Mesenchymal stem cell (in vitro differentiated cells and primary cell): ENCODE results near the gene THEM4.
"Not testable (repeated sequence)": the region's sequence is repeated elsewhere in the genome, so short reads cannot be mapped to it uniquely, and the experiment has no call there.

Experiments used
- DNase-seq: peaks from one replicate; pipeline ENCODE4 v3.0.0-alpha.2; 2013
- H2AFZ ChIP-seq: one replicate; pipeline ENCODE4 v1.6.1; 2013; ENCODE audit warnings: low read depth, mild to moderate bottlenecking, control low read depth, inconsistent platforms, low read length, moderate library complexity
- H2AK5ac ChIP-seq: 2 replicates; pipeline ENCODE4 v1.6.1; 2013; ENCODE audit warnings: low read length, moderate library complexity, mild to moderate bottlenecking, inconsistent platforms; ENCODE audit not compliant: severe bottlenecking
- H2BK120ac ChIP-seq: one replicate; pipeline ENCODE4 v1.6.1; 2013; ENCODE audit warnings: low read depth, mild to moderate bottlenecking, inconsistent platforms, low read length, moderate library complexity
- H2BK12ac ChIP-seq, 2 experiments: one replicate each; pipeline ENCODE4 v1.6.1; 2013; ENCODE audit warnings: inconsistent platforms in 2 of 2, low read length in 2 of 2, mild to moderate bottlenecking in 2 of 2, moderate library complexity in 2 of 2, control low read depth in 1 of 2
- H2BK15ac ChIP-seq: one replicate; pipeline ENCODE4 v1.6.1; 2013; ENCODE audit warnings: mild to moderate bottlenecking, low read depth, inconsistent platforms; ENCODE audit not compliant: poor library complexity, severe bottlenecking
- H2BK5ac ChIP-seq: 2 replicates; pipeline ENCODE4 v1.6.1; 2013; ENCODE audit warnings: low read depth, mild to moderate bottlenecking, low read length, control low read depth, inconsistent platforms; ENCODE audit not compliant: poor library complexity, severe bottlenecking
- H3K14ac ChIP-seq, 2 experiments: one replicate each; pipeline ENCODE4 v1.6.1; 2013; ENCODE audit warnings: inconsistent platforms in 2 of 2, low read length in 2 of 2, control low read depth in 1 of 2, mild to moderate bottlenecking in 1 of 2, moderate library complexity in 1 of 2
- H3K18ac ChIP-seq, 2 experiments: one replicate each; pipeline ENCODE4 v1.6.1; 2013; ENCODE audit warnings: inconsistent platforms in 2 of 2, low read length in 2 of 2, control low read depth in 1 of 2, low read depth in 1 of 2, mild to moderate bottlenecking in 1 of 2
- H3K23ac ChIP-seq, 2 experiments: one replicate each; pipeline ENCODE4 v1.6.1; 2013; ENCODE audit warnings: inconsistent platforms in 2 of 2, low read length in 2 of 2, mild to moderate bottlenecking in 2 of 2, moderate library complexity in 2 of 2, control low read depth in 1 of 2
- H3K27ac ChIP-seq: 2 replicates; pipeline ENCODE4 v1.5.1; 2013; ENCODE audit warnings: mild to moderate bottlenecking, moderate library complexity, low read length, control low read depth, inconsistent platforms; ENCODE audit not compliant: poor library complexity, severe bottlenecking
- H3K27me3 ChIP-seq, 2 experiments: 2 replicates each; pipeline versions ENCODE4 v1.6.1 to v1.7.0; 2013; ENCODE audit warnings: low read length in 2 of 2, mild to moderate bottlenecking in 2 of 2, moderate library complexity in 2 of 2, control low read depth in 1 of 2, inconsistent platforms in 1 of 2; ENCODE audit not compliant: control insufficient read depth in 1 of 2, insufficient read depth in 1 of 2
- H3K36me3 ChIP-seq, 2 experiments: 2 replicates each; pipeline versions ENCODE4 v1.6.1 to v1.7.0; 2013; ENCODE audit warnings: low read length in 2 of 2, control low read depth in 1 of 2, inconsistent platforms in 1 of 2, low read depth in 1 of 2, mild to moderate bottlenecking in 1 of 2; ENCODE audit not compliant: insufficient read depth in 2 of 2, control insufficient read depth in 1 of 2
- H3K4ac ChIP-seq, 2 experiments: one replicate each; pipeline ENCODE4 v1.6.1; 2013; ENCODE audit warnings: inconsistent platforms in 2 of 2, low read length in 2 of 2, mild to moderate bottlenecking in 2 of 2, moderate library complexity in 2 of 2, control low read depth in 1 of 2, low read depth in 1 of 2
- H3K4me1 ChIP-seq: 2 replicates; pipeline ENCODE4 v1.6.1; 2013; ENCODE audit warnings: low read depth, low read length, control low read depth; ENCODE audit not compliant: control insufficient read depth, insufficient read depth
- H3K4me2 ChIP-seq: 2 replicates; pipeline ENCODE4 v1.6.1; 2013; ENCODE audit warnings: low read length, mild to moderate bottlenecking, inconsistent platforms; ENCODE audit not compliant: poor library complexity, severe bottlenecking
- H3K4me3 ChIP-seq, 2 experiments: 2 replicates each; pipeline versions ENCODE4 v1.5.1 to v1.7.0; 2013; ENCODE audit warnings: low read length in 2 of 2, mild to moderate bottlenecking in 2 of 2, control low read depth in 1 of 2, low read depth in 1 of 2; ENCODE audit not compliant: insufficient read depth in 1 of 2
- H3K79me1 ChIP-seq: replicated peaks from 2 replicates; pipeline ENCODE4 v1.6.1; 2013; ENCODE audit warnings: mild to moderate bottlenecking, control low read depth, low read length, inconsistent platforms; ENCODE audit not compliant: poor library complexity, severe bottlenecking
- H3K9ac ChIP-seq: 2 replicates; pipeline ENCODE4 v1.7.0; 2013; ENCODE audit warnings: mild to moderate bottlenecking, low read length, moderate library complexity
- H3K9me3 ChIP-seq: 2 replicates; pipeline ENCODE4 v1.7.0; 2013; ENCODE audit warnings: mild to moderate bottlenecking, low read length; ENCODE audit not compliant: control insufficient read depth
- H4K8ac ChIP-seq: one replicate; pipeline ENCODE4 v1.6.1; 2013; ENCODE audit warnings: inconsistent platforms, mild to moderate bottlenecking, low read length, moderate library complexity
- H4K91ac ChIP-seq: one replicate; pipeline ENCODE4 v1.6.1; 2013; ENCODE audit warnings: mild to moderate bottlenecking, low read length, inconsistent platforms
- WGBS: methylation state at CpG from one replicate; pipeline ENCODE4 v1.1.7; 2013; ENCODE audit warnings: mixed read lengths; 5-methylcytosine and 5-hydroxymethylcytosine counted together

Gene THEM4

DNA sequence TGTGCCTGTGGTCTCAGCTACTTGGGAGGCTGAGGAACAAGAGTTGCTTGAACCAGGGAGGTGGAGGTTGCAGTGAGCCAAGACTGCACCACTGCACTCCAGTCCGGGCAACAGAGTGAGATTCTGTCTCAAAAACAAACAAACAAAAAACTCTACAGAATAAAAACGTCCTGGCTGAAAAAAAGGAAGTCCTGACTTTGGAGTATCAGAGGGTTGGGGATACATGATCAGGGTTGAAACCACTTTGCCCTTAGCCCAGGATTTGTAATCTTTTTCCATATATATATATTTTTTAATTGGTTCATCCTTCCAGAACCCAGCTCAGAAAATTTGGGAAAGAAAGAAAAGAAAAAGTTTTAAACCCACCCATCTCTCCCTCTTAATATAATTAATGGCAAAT, 6.5 kb downstream of the THEM4 start:
- no peak overlapping the region for H3K4me2 ChIP-seq
- no peaks in the 10 kb centered on the region for H3K27me3 ChIP-seq
- H3K18ac ChIP-seq = no peak overlapping the region
- no peak overlapping the region for H3K23ac ChIP-seq
- H2BK12ac ChIP-seq = no peak overlapping the region
- no peak overlapping the region for H3K27ac ChIP-seq
- no peak overlapping the region for H2BK15ac ChIP-seq
- H2AK5ac ChIP-seq = no peak overlapping the region
- no peak for DNase-seq
- peaks cover 14 to 15% of the 10 kb centered on the region in 2 experiments for H3K36me3 ChIP-seq
- H3K9me3 ChIP-seq = peaks cover 17% of the 10 kb centered on the region
- no peak overlapping the region for H2AFZ ChIP-seq
- H3K4ac ChIP-seq = no peak overlapping the region
- H3K79me1 ChIP-seq = peaks cover 25% of the 10 kb centered on the region
- no peak overlapping the region for H3K4me3 ChIP-seq
- no peak overlapping the region for H2BK120ac ChIP-seq
- H2BK5ac ChIP-seq = no peak overlapping the region
- H3K14ac ChIP-seq = no peak overlapping the region
- no peak overlapping the region for H4K91ac ChIP-seq
- H3K9ac ChIP-seq = no peak overlapping the region
- no peak overlapping the region for H4K8ac ChIP-seq
- H3K4me1 ChIP-seq = peaks cover 12% of the 10 kb centered on the region
- WGBS = no CpG with 5 or more reads among the region's 2 CpGs

GRCh38 chr1:151900804-151901203, 8.5 kb downstream of the THEM4 start:
- not testable (repeated sequence) for H3K27me3 ChIP-seq, H2BK12ac ChIP-seq, H3K23ac ChIP-seq, H4K91ac ChIP-seq, DNase-seq, H3K4me1 ChIP-seq, H4K8ac ChIP-seq, H2AFZ ChIP-seq, H3K9ac ChIP-seq, H2BK120ac ChIP-seq, H3K14ac ChIP-seq, H2AK5ac ChIP-seq, H3K18ac ChIP-seq, H3K4ac ChIP-seq, H3K4me2 ChIP-seq, H2BK5ac ChIP-seq, H3K27ac ChIP-seq, H2BK15ac ChIP-seq, H3K36me3 ChIP-seq, H3K4me3 ChIP-seq
- Histone ChIP-seq H3K9me3 (peaks cover 17% of the 10 kb centered on the region), H3K79me1 (peaks cover 28% of the 10 kb centered on the region)
- 93% methylated on average over 3 of the region's 3 CpGs for WGBS

GRCh38 chr1:151898519-151898991, 10.8 kb downstream of the THEM4 start:
- WGBS = 88% methylated on average over 2 of the region's 2 CpGs
- peaks cover 6% of the 10 kb centered on the region for H3K4me1 ChIP-seq
- no peak overlapping the region for H2BK120ac ChIP-seq
- H2BK12ac ChIP-seq = no peak overlapping the region
- peaks cover 17% of the 10 kb centered on the region for H3K9me3 ChIP-seq
- H3K79me1 ChIP-seq = peaks cover 27% of the 10 kb centered on the region
- no peak overlapping the region for H3K18ac ChIP-seq
- no peak overlapping the region for H3K27ac ChIP-seq
- H4K91ac ChIP-seq = no peak overlapping the region
- H3K4me2 ChIP-seq = no peak overlapping the region
- H3K14ac ChIP-seq = no peak overlapping the region
- no peak overlapping the region for H3K4me3 ChIP-seq
- DNase-seq = no peak
- H3K23ac ChIP-seq = no peak overlapping the region
- peak overlapping the region; percentile 55 for H4K8ac ChIP-seq
- no peak overlapping the region for H3K9ac ChIP-seq
- no peak overlapping the region for H2AK5ac ChIP-seq
- H3K4ac ChIP-seq = no peak overlapping the region
- no peaks in the 10 kb centered on the region for H3K27me3 ChIP-seq
- no peak overlapping the region for H2AFZ ChIP-seq
- no peak overlapping the region for H2BK5ac ChIP-seq
- no peak overlapping the region for H2BK15ac ChIP-seq
- peaks cover 0 to 28% of the 10 kb centered on the region in 2 experiments for H3K36me3 ChIP-seq

GRCh38 chr1:151897991-151898431, 11.3 kb downstream of the THEM4 start:
- peaks cover 0 to 32% of the 10 kb centered on the region in 2 experiments for H3K36me3 ChIP-seq
- H3K4me2 ChIP-seq = no peak overlapping the region
- no peak overlapping the region for H3K27ac ChIP-seq
- H3K14ac ChIP-seq = no peak overlapping the region
- DNase-seq = no peak
- H3K9ac ChIP-seq = no peak overlapping the region
- H4K91ac ChIP-seq = no peak overlapping the region
- H3K9me3 ChIP-seq = peaks cover 17% of the 10 kb centered on the region
- H3K4me1 ChIP-seq = peaks cover 6% of the 10 kb centered on the region
- no peak overlapping the region for H2AFZ ChIP-seq
- H3K4me3 ChIP-seq = no peak overlapping the region
- no peak overlapping the region for H3K18ac ChIP-seq
- H3K27me3 ChIP-seq = no peaks in the 10 kb centered on the region
- H3K4ac ChIP-seq = no peak overlapping the region
- 94% methylated on average over 10 of the region's 10 CpGs for WGBS
- no peak overlapping the region for H2BK12ac ChIP-seq
- no peak overlapping the region for H4K8ac ChIP-seq
- no peak overlapping the region for H3K23ac ChIP-seq
- H2BK120ac ChIP-seq = no peak overlapping the region
- no peak overlapping the region for H2BK5ac ChIP-seq
- H2BK15ac ChIP-seq = no peak overlapping the region
- peaks cover 27% of the 10 kb centered on the region for H3K79me1 ChIP-seq
- no peak overlapping the region for H2AK5ac ChIP-seq
